ENCODE data around the gene CCDC178.
"Not testable (repeated sequence)": the region's sequence is repeated elsewhere in the genome, so short reads cannot be mapped to it uniquely, and the experiment has no call there.

CCDC178 gene

GRCh38 chr18:32983721-32984120, 456.8 kb downstream of the CCDC178 start:
- DNase-seq (ENCODE audit: low read depth) = no peak

- DNase-seq (ENCODE audit: low read depth) = no peak
These were observed 459.6 kb downstream of the CCDC178 start for GRCh38 chr18:32980896-32981295.

GRCh38 chr18:32975501-32975900, 465.0 kb downstream of the CCDC178 start:
- DNase-seq (ENCODE audit: low read depth) = no peak

GRCh38 chr18:32975163-32975436, 465.4 kb downstream of the CCDC178 start:
- no peak for DNase-seq (ENCODE audit: low read depth)

- no peak for DNase-seq (ENCODE audit: low read depth)
These were observed 465.9 kb downstream of the CCDC178 start for GRCh38 chr18:32974421-32975162.

GRCh38 chr18:32968248-32968647, 472.3 kb downstream of the CCDC178 start:
- DNase-seq (ENCODE audit: low read depth) = no peak

GRCh38 chr18:32966141-32966540, 474.4 kb downstream of the CCDC178 start:
- no peak for DNase-seq (ENCODE audit: low read depth)

GRCh38 chr18:32961538-32961937, 479.0 kb downstream of the CCDC178 start:
- DNase-seq (ENCODE audit: low read depth) = no peak

GRCh38 chr18:32958746-32959145, 481.8 kb downstream of the CCDC178 start:
- no peak for DNase-seq (ENCODE audit: low read depth)

GRCh38 chr18:32956591-32957315, 483.8 kb downstream of the CCDC178 start:
- no peak for DNase-seq (ENCODE audit: low read depth)

- DNase-seq (ENCODE audit: low read depth) = not testable (repeated sequence)
These were observed 488.2 kb downstream of the CCDC178 start for GRCh38 chr18:32952318-32952717.

GRCh38 chr18:32937597-32937996, 502.9 kb downstream of the CCDC178 start:
- DNase-seq (ENCODE audit: low read depth) = no peak

- DNase-seq (ENCODE audit: low read depth) = no peak
These were observed 503.5 kb downstream of the CCDC178 start for GRCh38 chr18:32937066-32937465.

- DNase-seq (ENCODE audit: low read depth) = no peak
These were observed 506.3 kb downstream of the CCDC178 start for GRCh38 chr18:32934201-32934600.

- no peak for DNase-seq (ENCODE audit: low read depth)
These were observed 509.7 kb downstream of the CCDC178 start for GRCh38 chr18:32930695-32931301.

GRCh38 chr18:32929213-32929612, 511.3 kb downstream of the CCDC178 start:
- DNase-seq (ENCODE audit: low read depth) = no peak

GRCh38 chr18:32922951-32923430, 517.5 kb downstream of the CCDC178 start:
- no peak for DNase-seq (ENCODE audit: low read depth)

- no peak for DNase-seq (ENCODE audit: low read depth)
These were observed 519.4 kb downstream of the CCDC178 start for GRCh38 chr18:32920796-32921787.

GRCh38 chr18:32919799-32920198, 520.7 kb downstream of the CCDC178 start:
- DNase-seq (ENCODE audit: low read depth) = no peak

GRCh38 chr18:32918692-32919250, 521.8 kb downstream of the CCDC178 start:
- no peak for DNase-seq (ENCODE audit: low read depth)

GRCh38 chr18:32915516-32915915, 525.0 kb downstream of the CCDC178 start:
- no peak for DNase-seq (ENCODE audit: low read depth)

Measured in stimulated activated CD8-positive, alpha-beta memory T cell treated with anti-CD3 and anti-CD28 coated beads, Interleukin-15, amount 100 ng/mL, for 24 hours (primary cell).